GM12892 (cell line): ENCODE data around the gene DNM3.

Source experiments
- POLR2A ChIP-seq: IDR thresholded peaks from 2 replicates; pipeline ENCODE4 v1.6.1; 2011; ENCODE audit warnings: low read depth, low read length, control low read depth
- TAF1 ChIP-seq: IDR thresholded peaks from 2 replicates; pipeline ENCODE4 v1.6.1; 2011; ENCODE audit warnings: low read depth, mild to moderate bottlenecking, control low read depth, low read length, borderline replicate concordance

GRCh38 chr1:172168597-172168872, 327.2 kb downstream of the DNM3 start:
- TF ChIP-seq POLR2A, result no peak
- TF ChIP-seq TAF1, result no peak
